Posterior vena cava (tissue), 2 donors: ENCODE data around the gene MMP28. TPM values are rescaled to one million over a fixed set of nuclear protein-coding genes. Genes with fewer than 3 reads are reported as not detected.

ENCODE experiments used
- total RNA-seq, 2 donors: library from RNA; stranded (reverse); fragmentation: NEBNext Ultra II Directional; extraction: Animal tissue kit (Norgen Biotek cat#: 25700); gene quantifications; one replicate each; pipeline ENCODE4 v1.2.1, GENCODE V29; 2021
- donor health status: DM: yes; HTN: yes; CAD: no.
- donor health status: DM: yes; HTN: yes; CAD: no.

The MMP28 gene
- total RNA-seq, 2 donors from 2014 or later, result 8.8 to 18.2 TPM

Other genes starting within 250 kb of the MMP28 start
- not detected for gene SLFN14, start 234.8 kb downstream of the MMP28 start, total RNA-seq
- gene PEX12, start 217.1 kb downstream of the MMP28 start, total RNA-seq, result 1 to 10 TPM; 3.4 to 3.6 TPM
- gene AP2B1, start 208.3 kb downstream of the MMP28 start, total RNA-seq, result 100 to 1,000 TPM; 101 to 105 TPM
- gene RASL10B, start 64.0 kb downstream of the MMP28 start, total RNA-seq, result 1 to 10 TPM; 1.1 to 2.3 TPM
- not detected for gene GAS2L2, start 42.4 kb downstream of the MMP28 start, total RNA-seq
- gene C17orf50, start 34.8 kb downstream of the MMP28 start, total RNA-seq, result not detected
- gene TAF15, start 13.8 kb upstream of the MMP28 start, total RNA-seq, result 100 to 1,000 TPM; 121 to 129 TPM
- gene HEATR9, start 73.2 kb upstream of the MMP28 start, total RNA-seq, result not detected
- 1 to 10 TPM; 2.1 to 3.2 TPM for gene CCL5, start 84.7 kb upstream of the MMP28 start, total RNA-seq
- gene RDM1, start 135.1 kb upstream of the MMP28 start, total RNA-seq, result not detected
- gene LYZL6, start 148.1 kb upstream of the MMP28 start, total RNA-seq, result not detected
- under 1 TPM in 1 of 2 donors, not detected in 1; 0.69 TPM for gene CCL16, start 185.9 kb upstream of the MMP28 start, total RNA-seq
- 100 to 1,000 TPM in 1 of 2 donors, 10 to 100 TPM in 1; 22.6 to 104 TPM for gene CCL14, start 191.1 kb upstream of the MMP28 start, total RNA-seq
- not detected for gene CCL15, start 205.9 kb upstream of the MMP28 start, total RNA-seq
- 1 to 10 TPM; 2.5 to 2.6 TPM for gene CCL23, start 222.3 kb upstream of the MMP28 start, total RNA-seq